ENCODE measurements around the gene GRIP1.

- no peak for TF ChIP-seq CTCF (IDR thresholded peaks at IDR 0.05)
- TF ChIP-seq POLR2A (IDR thresholded peaks at IDR 0.05), result no peak
Observed at GRCh38 chr12:66418908-66419307, 260.0 kb downstream of the GRIP1 start.

Measured in tibial nerve (tissue), 3 donors.